Hair follicle dermal papilla cell (primary cell): ENCODE measurements around the gene ARRB1. TPM values are rescaled to one million over a fixed set of nuclear protein-coding genes. Genes with fewer than 3 reads are reported as not detected.

Experiments
- small RNA-seq: library from RNA; depleted of rRNA; stranded (forward); fragments of <200 nt; gene quantifications from one replicate; pipeline ENCODE3, GENCODE V24; 2012
- total RNA-seq: library from RNA; depleted of rRNA; stranded (reverse); fragments of >200 nt; gene quantifications from 2 replicates; pipeline ENCODE4 v1.2.3, GENCODE V29; 2012

ARRB1 gene
- total RNA-seq = 14.7 and 20.0 TPM in 2 replicates

DNA sequence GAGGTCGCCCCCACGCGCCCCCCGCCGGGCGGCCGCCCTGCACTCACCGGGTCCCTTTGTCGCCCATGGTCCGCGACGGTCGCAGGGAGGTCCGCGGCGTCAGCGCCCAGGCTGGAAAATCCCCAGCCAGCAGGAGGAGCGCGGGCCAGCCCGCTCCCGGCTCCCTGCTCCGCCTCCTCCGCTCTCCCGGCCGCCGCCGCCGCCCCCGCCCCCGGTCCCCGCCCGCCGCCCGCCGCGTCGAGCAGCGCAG is at the start of gene ARRB1:
TSS of gene ARRB1 (minus strand) at position 121 of the 250 bp plus-strand sequence. CDS start at position 67, 54 bp downstream.

DNA sequence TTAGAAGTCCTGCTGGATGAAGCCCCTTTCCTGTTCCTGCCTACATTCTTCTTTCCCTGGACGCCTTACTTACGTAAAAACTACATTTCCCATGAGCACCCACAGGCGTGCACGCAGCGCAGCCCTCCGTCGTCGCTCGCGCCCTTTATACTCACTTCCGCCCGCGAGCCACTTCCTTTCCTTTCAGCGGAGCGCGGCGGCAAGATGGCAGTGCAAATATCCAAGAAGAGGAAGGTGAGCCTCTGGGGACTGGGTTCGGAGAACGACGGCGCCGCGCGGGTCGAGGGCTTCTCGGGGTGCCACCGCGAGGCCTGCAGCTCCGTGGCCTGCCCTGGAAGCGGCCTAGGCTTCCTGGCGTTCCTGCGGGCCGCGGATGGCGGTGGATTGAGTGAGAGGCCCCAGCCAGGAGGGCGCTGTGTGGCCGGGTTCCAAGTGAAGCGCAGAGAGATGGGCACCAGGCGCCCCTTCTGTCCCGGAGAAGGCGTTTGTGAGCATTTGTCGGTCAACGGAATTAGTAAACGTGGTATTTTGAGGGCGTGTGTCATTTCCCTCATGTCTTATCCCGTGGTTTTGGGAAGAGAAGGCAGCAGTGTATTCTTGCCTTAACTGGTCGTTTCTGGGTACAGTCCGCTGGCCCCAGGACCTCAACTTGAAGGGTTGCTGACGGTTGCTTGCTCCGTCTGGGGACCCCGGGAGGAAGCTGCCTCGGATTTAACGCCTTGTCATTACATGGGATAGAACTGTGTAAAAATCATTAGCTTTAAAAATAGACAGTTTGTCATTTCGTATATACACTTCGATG is 48.1 kb upstream of the ARRB1 start, which contains the start of gene RPS3:
TSS of gene RPS3 (plus strand) at position 175 of the 802 bp plus-strand sequence. CDS start at position 205, 30 bp downstream.

GRCh38 chr11:75240311-75241035 is 111.0 kb downstream of the ARRB1 start, which contains the start of gene TPBGL:
TSS of gene TPBGL (plus strand) at chr11:75240774. CDS start at chr11:75241050, 276 bp downstream.

Small RNAs within 50 kb of the gene (small RNA-seq; reads per million reads assigned to genes)
- gene MIR326 = not detected
- not detected for gene SNORD15A

Other genes starting within 250 kb of the ARRB1 start
- not detected in 2 replicates for gene SLCO2B1, start 200.6 kb downstream of the ARRB1 start, total RNA-seq
- gene TPBGL, start 110.9 kb downstream of the ARRB1 start, total RNA-seq = not detected in 2 replicates
- 931 and 1,241 TPM in 2 replicates for gene RPS3, start 47.9 kb upstream of the ARRB1 start, total RNA-seq
- 1.5 and 2.2 TPM in 2 replicates for gene KLHL35, start 81.5 kb upstream of the ARRB1 start, total RNA-seq
- gene GDPD5, start 174.3 kb upstream of the ARRB1 start, total RNA-seq = 7.3 and 8.0 TPM in 2 replicates
- 1,065 and 1,511 TPM in 2 replicates for gene SERPINH1, start 210.6 kb upstream of the ARRB1 start, total RNA-seq